ENCODE results near the gene DGLUCY.
"Not testable (repeated sequence)": the region's sequence is repeated elsewhere in the genome, so short reads cannot be mapped to it uniquely, and the experiment has no call there.

DGLUCY gene

GRCh38 chr14:91255026-91255695 lies 141.3 kb downstream of the DGLUCY start:
- DNase-seq (ENCODE audit: low read depth in 4 of 4, low spot score in 1 of 4), result no peak

- no peak for DNase-seq (ENCODE audit: low read depth in 4 of 4, low spot score in 1 of 4)
Measured at GRCh38 chr14:91256661-91257060, 142.8 kb downstream of the DGLUCY start.

GRCh38 chr14:91257328-91258010 lies 143.6 kb downstream of the DGLUCY start:
- DNase-seq (ENCODE audit: low read depth in 4 of 4, low spot score in 1 of 4), result no peak

- DNase-seq (ENCODE audit: low read depth in 4 of 4, low spot score in 1 of 4), result no peak
Measured at GRCh38 chr14:91258011-91258618, 144.2 kb downstream of the DGLUCY start.

- no peak for DNase-seq (ENCODE audit: low read depth in 4 of 4, low spot score in 1 of 4)
Measured at GRCh38 chr14:91258876-91259275, 145.0 kb downstream of the DGLUCY start.

GRCh38 chr14:91261115-91261514 lies 147.2 kb downstream of the DGLUCY start:
- DNase-seq (ENCODE audit: low read depth in 4 of 4, low spot score in 1 of 4), result no peak

- no peak for DNase-seq (ENCODE audit: low read depth in 4 of 4, low spot score in 1 of 4)
Measured at GRCh38 chr14:91261986-91262549, 148.2 kb downstream of the DGLUCY start.

GRCh38 chr14:91263329-91263728 lies 149.5 kb downstream of the DGLUCY start:
- no peak for DNase-seq (ENCODE audit: low read depth in 4 of 4, low spot score in 1 of 4)

- no peak for DNase-seq (ENCODE audit: low read depth in 4 of 4, low spot score in 1 of 4)
Measured at GRCh38 chr14:91264151-91265150, 150.6 kb downstream of the DGLUCY start.

- DNase-seq (ENCODE audit: low read depth in 4 of 4, low spot score in 1 of 4), result no peak
Measured at GRCh38 chr14:91265404-91265803, 151.5 kb downstream of the DGLUCY start.

- not testable (repeated sequence) for DNase-seq (ENCODE audit: low read depth in 4 of 4, low spot score in 1 of 4)
Measured at GRCh38 chr14:91266276-91266675, 152.4 kb downstream of the DGLUCY start.

- no peak for DNase-seq (ENCODE audit: low read depth in 4 of 4, low spot score in 1 of 4)
Measured at GRCh38 chr14:91267965-91268437, 154.1 kb downstream of the DGLUCY start.

GRCh38 chr14:91269076-91269991 lies 155.5 kb downstream of the DGLUCY start:
- no peak for DNase-seq (ENCODE audit: low read depth in 4 of 4, low spot score in 1 of 4)

- no peak for DNase-seq (ENCODE audit: low read depth in 4 of 4, low spot score in 1 of 4)
Measured at GRCh38 chr14:91270188-91270587, 156.3 kb downstream of the DGLUCY start.

GRCh38 chr14:91270619-91271018 lies 156.7 kb downstream of the DGLUCY start:
- DNase-seq (ENCODE audit: low read depth in 4 of 4, low spot score in 1 of 4), result no peak

- DNase-seq (ENCODE audit: low read depth in 4 of 4, low spot score in 1 of 4), result no peak
Measured at GRCh38 chr14:91271639-91272038, 157.8 kb downstream of the DGLUCY start.

- no peak for DNase-seq (ENCODE audit: low read depth in 4 of 4, low spot score in 1 of 4)
Measured at GRCh38 chr14:91272341-91273272, 158.7 kb downstream of the DGLUCY start.

- no peak for DNase-seq (ENCODE audit: low read depth in 4 of 4, low spot score in 1 of 4)
Measured at GRCh38 chr14:91273273-91273884, 159.5 kb downstream of the DGLUCY start.

Data from stimulated activated CD4-positive, alpha-beta T cell treated with anti-CD3 and anti-CD28 coated beads, Interleukin-1b, Interleukin-23, amount 100 ng/mL, for 24 hours (primary cell).